CD4-positive, alpha-beta T cell treated with Interleukin-1 beta for 1 hour (primary cell): Measurements from ENCODE around the gene UVRAG.

ENCODE experiments used
- DNase-seq, 2 donors: peaks; one replicate each; pipeline ENCODE4 v3.0.0-alpha.2; 2020 to 2022

The UVRAG gene

DNA sequence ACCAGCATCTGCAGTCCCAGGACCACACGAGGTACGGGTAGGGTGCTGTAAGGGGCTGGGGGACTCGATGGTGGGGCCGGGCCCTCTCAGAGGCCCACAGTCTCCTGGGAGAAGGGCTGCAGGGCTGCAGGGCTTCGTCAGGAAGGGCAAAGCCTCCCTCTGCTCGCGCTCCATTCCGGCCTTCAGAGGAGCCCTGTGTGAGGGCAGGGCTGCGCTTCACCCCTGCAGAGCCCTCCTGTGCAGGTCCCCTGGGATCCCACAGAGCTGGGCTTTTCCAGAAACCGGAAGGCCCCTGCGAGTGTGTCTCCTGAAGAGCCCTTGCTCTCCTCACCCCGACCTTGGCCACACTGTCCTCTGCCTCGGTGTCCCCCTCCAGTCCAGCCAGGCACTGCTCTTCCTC lies 364.1 kb downstream of the UVRAG start:
- DNase-seq: no peak

- no peak for DNase-seq
Measured at GRCh38 chr11:76181371-76181770, 366.4 kb downstream of the UVRAG start.

DNA sequence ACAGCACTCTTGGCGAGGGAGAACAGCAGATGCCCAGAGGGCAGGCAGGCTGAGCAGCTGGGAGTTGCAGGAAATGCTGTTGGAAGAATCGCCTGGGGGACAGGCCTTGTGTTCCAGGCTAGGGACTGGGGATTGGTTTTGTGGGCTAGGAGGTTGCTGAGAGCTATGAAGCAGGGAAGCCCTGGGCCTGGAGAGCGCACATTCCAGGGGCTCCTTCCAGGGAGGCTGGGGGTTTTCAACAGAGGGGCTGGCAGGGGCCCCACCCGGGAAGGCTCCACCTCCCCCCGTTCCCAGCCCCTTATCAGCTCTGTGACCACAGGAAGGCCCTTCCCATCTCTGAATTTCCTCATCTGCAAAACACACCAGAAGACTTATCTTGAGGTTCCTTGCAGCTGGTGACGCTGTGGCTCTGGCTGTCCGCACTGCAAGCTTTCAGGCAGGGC lies 369.6 kb downstream of the UVRAG start:
- DNase-seq: no peak

DNA sequence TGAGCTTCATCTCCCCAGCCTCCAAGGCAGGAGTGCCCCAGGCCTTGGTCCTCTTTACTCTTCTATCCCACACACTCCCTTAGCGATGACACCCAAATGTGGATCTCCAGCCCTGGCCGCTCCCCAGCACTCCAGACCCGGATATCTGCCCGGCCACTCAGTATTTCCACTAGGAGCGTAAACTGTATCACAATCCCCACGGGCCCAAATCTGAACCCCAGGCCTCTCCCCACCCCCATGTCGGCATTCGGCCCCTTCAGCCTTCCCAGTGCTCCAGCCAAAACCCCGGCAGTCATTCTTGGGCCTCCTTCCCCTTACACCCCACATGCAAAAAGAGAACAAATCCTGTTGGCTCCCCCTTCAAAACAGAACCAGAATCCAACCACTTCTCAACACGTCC lies 370.5 kb downstream of the UVRAG start:
- no peak for DNase-seq

DNA sequence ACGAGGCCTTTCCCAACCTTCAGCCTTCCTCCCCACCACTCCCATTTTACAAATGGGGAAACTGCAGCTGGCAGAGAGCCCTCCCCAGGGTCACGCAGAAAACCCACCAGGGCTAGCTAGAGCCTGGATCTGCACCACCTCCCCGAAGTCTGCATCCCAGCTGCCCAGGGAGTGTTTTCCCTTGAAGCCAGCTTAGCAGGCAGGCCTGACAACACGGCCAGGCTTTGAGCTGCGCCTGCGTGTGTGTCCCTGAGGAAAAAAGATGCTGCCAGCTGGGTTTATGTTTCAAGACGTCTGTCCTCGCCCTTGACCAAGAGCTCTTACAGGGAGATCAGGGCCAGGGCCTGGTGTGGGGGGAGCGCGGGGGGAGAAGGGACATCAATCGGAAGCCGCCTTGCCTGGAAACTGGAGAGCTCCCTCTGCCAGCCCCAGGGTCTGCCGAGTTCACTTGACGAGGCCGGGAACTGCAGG lies 371.0 kb downstream of the UVRAG start:
- no peak for DNase-seq

- DNase-seq: no peak
Measured at GRCh38 chr11:76186776-76187279, 371.8 kb downstream of the UVRAG start.

GRCh38 chr11:76188873-76189272 lies 373.9 kb downstream of the UVRAG start:
- no peak for DNase-seq

DNA sequence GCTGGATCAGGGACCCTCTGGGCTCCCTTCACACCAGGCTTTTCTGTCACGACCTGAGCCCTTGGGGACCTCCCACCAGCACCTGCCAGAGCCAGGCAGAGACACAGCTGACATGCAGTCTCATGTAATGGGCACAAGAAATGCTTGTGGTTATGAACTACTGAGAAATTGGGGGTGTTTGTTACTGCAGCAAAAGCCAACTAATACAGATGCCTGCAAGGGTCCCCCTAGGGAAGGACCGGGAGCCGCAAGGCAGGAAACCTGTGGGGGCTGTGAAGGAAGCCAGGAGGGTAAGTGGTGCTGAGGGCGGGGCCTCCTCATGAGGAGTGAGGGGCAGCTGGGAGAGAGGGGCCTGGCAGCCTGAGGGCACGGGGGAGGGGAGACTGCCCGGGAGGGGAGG lies 374.7 kb downstream of the UVRAG start:
- DNase-seq: no peak

- DNase-seq: no peak
Measured at GRCh38 chr11:76190376-76190775, 375.4 kb downstream of the UVRAG start.
